Kidney (tissue), 14 donors: ENCODE results near the gene CEP85L. TPM values are rescaled to one million over a fixed set of nuclear protein-coding genes. Genes with fewer than 3 reads are reported as not detected.

Experiments used
- DNase-seq, 5 donors: peaks; one replicate each; pipeline ENCODE4 v3.0.0-alpha.2; 2013 to 2020
- FAIRE-seq: peaks from 2 replicates; lab custom pipeline; 2012; peaks lifted over from hg19 to GRCh38; lab: Jason Lieb, UNC
- H3K27ac ChIP-seq, 2 donors: one replicate each; pipeline ENCODE4 v1.7.0; 2013; ENCODE audit warnings: low read depth in 2 of 2, low read length in 2 of 2, inconsistent platforms in 1 of 2
- H3K27me3 ChIP-seq: one replicate; pipeline ENCODE4 v1.7.1; 2013; ENCODE audit warnings: low read length, inconsistent platforms; ENCODE audit not compliant: control insufficient read depth, insufficient read depth
- H3K36me3 ChIP-seq, 3 donors: one replicate each; pipeline versions ENCODE4 v1.7.0 to v1.7.1; 2013; ENCODE audit warnings: low read length in 3 of 3, control low read depth in 1 of 3, inconsistent platforms in 1 of 3; ENCODE audit not compliant: insufficient read depth in 3 of 3, control insufficient read depth in 2 of 3
- H3K4me1 ChIP-seq, 3 donors: one replicate each; pipeline versions ENCODE4 v1.7.0 to v1.7.1; 2013; ENCODE audit warnings: low read length in 3 of 3, inconsistent platforms in 1 of 3, low read depth in 1 of 3; ENCODE audit not compliant: control insufficient read depth in 2 of 3, insufficient read depth in 2 of 3
- H3K4me3 ChIP-seq, 3 donors: one replicate each; pipeline versions ENCODE4 v1.7.0 to v1.8.1; 2013; ENCODE audit warnings: low read length in 3 of 3, control low read depth in 1 of 3, inconsistent platforms in 1 of 3
- H3K9ac ChIP-seq, 3 donors: one replicate each; pipeline versions ENCODE4 v1.7.0 to v1.7.1; 2013; ENCODE audit warnings: low read length in 3 of 3, control low read depth in 1 of 3, inconsistent platforms in 1 of 3
- H3K9me3 ChIP-seq, 3 donors: one replicate each; pipeline versions ENCODE4 v1.7.0 to v1.7.1; 2013; ENCODE audit warnings: low read length in 3 of 3, control low read depth in 1 of 3, inconsistent platforms in 1 of 3; ENCODE audit not compliant: control insufficient read depth in 2 of 3, insufficient read depth in 1 of 3
- intact Hi-C: fragments of 100-400 bp; cut with DNase I; formaldehyde crosslinking; loops from one replicate; pipeline ENCODE4 v1.11.1; 2022
- polyA plus RNA-seq: library from polyadenylated mRNA; stranded (reverse); fragments of 350-450 nt; fragmentation: Illumina TruSeq; extraction: RNeasy Lipid Tissue Mini Kit (QIAGEN cat#74804); gene quantifications from one replicate; pipeline ENCODE4 v1.2.3, GENCODE V29; 2014; ENCODE audit warnings: low read depth, low replicate concordance; ENCODE audit not compliant: insufficient read depth
- total RNA-seq: library from RNA; stranded (reverse); fragmentation: NEBNext Ultra II Directional; extraction: Animal tissue kit (Norgen Biotek cat#: 25700); gene quantifications from one replicate; pipeline ENCODE4 v1.2.1, GENCODE V29; 2021
- TF ChIP-seq, protein P1 (sequence below): IDR thresholded peaks from 3 replicates; pipeline ENCODE4 v1.5.1; 2012; ENCODE audit warnings: mild to moderate bottlenecking, moderate library complexity, borderline replicate concordance; ENCODE audit not compliant: insufficient read depth; ENCODE audit errors: extremely low read depth
- donor health status: control.
- donor health status: control.
- donor health status: control.
- donor health status: control.
- donor health status: control.
- donor health status: DM: yes; HTN: yes; CAD: no.
- donor health status: Normal renal cell carcinoma (clear cell type).

The CEP85L gene
- total and polyA plus RNA-seq, 2 donors from 2014 or later = 0.84 to 12.9 TPM

GRCh38 chr6:118494091-118494490 lies 157.3 kb downstream of the CEP85L start:
- H3K9me3 ChIP-seq = no peaks in the 10 kb centered on the region
- no peaks in the 10 kb centered on the region for H3K4me1 ChIP-seq
- peaks cover 0 to 2% (median 0%) of the 10 kb centered on the region in 3 donors for H3K36me3 ChIP-seq
- TF ChIP-seq, protein P1, sequence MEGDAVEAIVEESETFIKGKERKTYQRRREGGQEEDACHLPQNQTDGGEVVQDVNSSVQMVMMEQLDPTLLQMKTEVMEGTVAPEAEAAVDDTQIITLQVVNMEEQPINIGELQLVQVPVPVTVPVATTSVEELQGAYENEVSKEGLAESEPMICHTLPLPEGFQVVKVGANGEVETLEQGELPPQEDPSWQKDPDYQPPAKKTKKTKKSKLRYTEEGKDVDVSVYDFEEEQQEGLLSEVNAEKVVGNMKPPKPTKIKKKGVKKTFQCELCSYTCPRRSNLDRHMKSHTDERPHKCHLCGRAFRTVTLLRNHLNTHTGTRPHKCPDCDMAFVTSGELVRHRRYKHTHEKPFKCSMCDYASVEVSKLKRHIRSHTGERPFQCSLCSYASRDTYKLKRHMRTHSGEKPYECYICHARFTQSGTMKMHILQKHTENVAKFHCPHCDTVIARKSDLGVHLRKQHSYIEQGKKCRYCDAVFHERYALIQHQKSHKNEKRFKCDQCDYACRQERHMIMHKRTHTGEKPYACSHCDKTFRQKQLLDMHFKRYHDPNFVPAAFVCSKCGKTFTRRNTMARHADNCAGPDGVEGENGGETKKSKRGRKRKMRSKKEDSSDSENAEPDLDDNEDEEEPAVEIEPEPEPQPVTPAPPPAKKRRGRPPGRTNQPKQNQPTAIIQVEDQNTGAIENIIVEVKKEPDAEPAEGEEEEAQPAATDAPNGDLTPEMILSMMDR = no peak
- FAIRE-seq = no peak
- no peak for DNase-seq
- no peak overlapping the region for H3K27ac ChIP-seq
- no peaks in the 10 kb centered on the region for H3K27me3 ChIP-seq
- intact Hi-C loops = no loop called here
- no peak overlapping the region for H3K4me3 ChIP-seq
- no peak overlapping the region for H3K9ac ChIP-seq

- no peak for FAIRE-seq
- Histone ChIP-seq H3K4me1 (no peaks in the 10 kb centered on the region), H3K4me3 (no peak overlapping the region), H3K9me3 (no peaks in the 10 kb centered on the region), H3K9ac (no peak overlapping the region), H3K36me3 (peaks cover 0 to 4% (median 0%) of the 10 kb centered on the region in 3 donors), H3K27ac (no peak overlapping the region), H3K27me3 (no peaks in the 10 kb centered on the region)
- DNase-seq = no peak
- intact Hi-C loops = no loop called here
- TF ChIP-seq, protein P1 = no peak
These were observed 161.4 kb downstream of the CEP85L start for GRCh38 chr6:118489990-118490389.

GRCh38 chr6:118488631-118489030 lies 162.8 kb downstream of the CEP85L start:
- no peak for FAIRE-seq

More at GRCh38 chr6:118488631-118489030, 162.8 kb downstream of the CEP85L start:
- no peaks in the 10 kb centered on the region for H3K4me1 ChIP-seq
- H3K9me3 ChIP-seq = no peaks in the 10 kb centered on the region
- no peak overlapping the region for H3K27ac ChIP-seq
- H3K36me3 ChIP-seq = peaks cover 0 to 4% (median 0%) of the 10 kb centered on the region in 3 donors
- H3K9ac ChIP-seq = no peak overlapping the region
- intact Hi-C loops = no loop called here
- DNase-seq = no peak
- no peaks in the 10 kb centered on the region for H3K27me3 ChIP-seq
- TF ChIP-seq, protein P1 = no peak
- H3K4me3 ChIP-seq = no peak overlapping the region
